SHP77 treated with DMSO at 0.1 percent for 48 hours (cell line): ENCODE results near the gene AGBL1.

Experiments used
- DNase-seq: peaks from one replicate; lab custom pipeline; 2025; lab: John Stamatoyannopoulos, UW

AGBL1 gene

DNA sequence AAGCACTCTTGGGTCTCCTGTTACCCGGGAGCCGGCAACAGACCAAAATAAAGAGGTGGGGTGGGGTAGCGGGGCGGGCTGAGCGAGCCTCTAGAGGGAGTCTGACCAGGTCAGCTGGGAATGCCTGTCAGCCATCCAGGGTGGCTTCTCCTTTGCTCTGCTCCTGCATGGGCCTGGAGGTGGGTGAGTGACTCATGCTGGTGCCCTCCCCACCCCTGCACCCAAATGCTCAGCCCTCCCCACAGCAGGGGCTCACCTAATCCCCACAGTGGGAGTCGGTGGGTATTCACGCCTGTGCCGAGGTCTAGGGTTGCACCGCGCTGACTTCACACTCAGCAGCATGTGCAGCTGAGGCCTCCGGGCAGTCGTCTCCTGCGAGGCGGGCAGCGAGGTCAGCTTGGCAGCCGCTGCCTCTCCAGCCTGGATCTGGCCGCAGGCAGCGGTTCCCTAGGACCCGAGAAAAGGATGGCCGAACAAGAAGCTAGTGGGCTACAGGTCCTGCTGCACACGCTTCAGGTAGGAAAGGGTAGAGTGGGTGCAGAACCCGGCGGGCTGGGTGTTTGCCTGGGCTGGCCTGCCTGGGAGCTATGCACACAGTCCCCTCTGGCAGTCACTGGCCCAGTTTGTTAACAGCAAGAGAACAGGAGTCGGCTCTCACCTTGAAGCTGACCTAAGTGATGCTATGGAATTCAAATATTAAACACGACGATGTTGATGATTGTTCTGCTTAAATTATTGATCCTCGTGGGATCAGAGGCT, at the start of gene AGBL1:
Gene AGBL1 (plus strand): TSS at position 364 of the 759 bp plus-strand sequence.
- no peak for DNase-seq

DNA sequence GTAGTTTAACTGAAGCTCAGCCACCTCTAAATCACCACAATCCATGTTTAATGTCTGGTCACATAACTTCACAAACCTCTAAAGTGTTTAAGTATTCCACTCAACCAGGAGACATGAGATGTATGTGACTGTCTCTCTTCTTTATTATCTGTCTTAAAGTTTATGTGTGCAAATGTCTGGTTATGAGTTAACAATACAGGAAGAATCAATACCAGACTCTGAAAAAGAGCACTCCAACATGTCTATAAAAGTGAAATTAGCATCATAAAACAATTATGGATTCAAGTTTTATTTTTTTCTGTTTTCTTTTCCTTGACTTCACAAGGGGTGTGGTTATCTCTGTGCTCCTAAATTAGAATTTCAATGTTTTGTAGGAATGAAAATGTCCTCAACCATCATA, 44.8 kb upstream of the AGBL1 start:
- DNase-seq: no peak

DNA sequence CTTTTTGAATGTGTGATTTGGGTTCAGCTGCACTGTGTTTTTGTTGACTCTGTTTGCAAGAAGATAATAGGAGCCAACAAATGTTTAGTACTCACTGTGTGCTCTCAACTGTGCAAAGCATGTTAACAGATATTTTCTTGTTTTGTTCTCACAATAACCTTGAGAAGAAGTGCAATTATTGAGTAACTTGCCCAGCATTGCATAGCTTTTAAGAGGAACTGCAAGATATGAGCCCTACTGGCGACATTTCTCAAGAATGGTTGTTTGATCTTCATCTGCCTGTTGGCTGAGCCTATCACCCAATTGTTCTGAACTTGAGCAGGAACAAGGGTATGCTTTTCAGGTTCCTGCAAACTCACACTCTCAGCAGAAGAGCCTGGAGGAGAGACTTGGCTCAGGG, 43.4 kb upstream of the AGBL1 start:
- no peak for DNase-seq

DNA sequence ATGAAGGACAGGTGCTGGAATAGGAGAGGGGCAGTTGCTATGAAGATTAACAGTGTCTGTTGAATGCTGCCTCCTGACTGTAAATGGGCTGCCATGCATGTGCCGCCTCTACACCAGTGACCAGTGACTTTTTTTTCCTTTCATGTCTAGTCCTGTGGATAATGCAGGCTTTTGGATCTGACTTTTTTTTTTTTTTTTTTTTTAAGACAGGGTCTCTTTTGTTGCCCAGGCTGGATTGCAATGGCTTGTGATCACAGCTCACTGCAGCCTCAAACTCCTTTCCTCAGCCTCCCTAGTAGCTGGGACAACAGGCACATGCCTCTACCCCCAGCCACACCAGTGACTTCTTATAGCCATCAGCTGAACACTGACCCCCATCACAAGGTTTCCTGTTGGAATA, 41.2 kb upstream of the AGBL1 start:
- DNase-seq: no peak

DNA sequence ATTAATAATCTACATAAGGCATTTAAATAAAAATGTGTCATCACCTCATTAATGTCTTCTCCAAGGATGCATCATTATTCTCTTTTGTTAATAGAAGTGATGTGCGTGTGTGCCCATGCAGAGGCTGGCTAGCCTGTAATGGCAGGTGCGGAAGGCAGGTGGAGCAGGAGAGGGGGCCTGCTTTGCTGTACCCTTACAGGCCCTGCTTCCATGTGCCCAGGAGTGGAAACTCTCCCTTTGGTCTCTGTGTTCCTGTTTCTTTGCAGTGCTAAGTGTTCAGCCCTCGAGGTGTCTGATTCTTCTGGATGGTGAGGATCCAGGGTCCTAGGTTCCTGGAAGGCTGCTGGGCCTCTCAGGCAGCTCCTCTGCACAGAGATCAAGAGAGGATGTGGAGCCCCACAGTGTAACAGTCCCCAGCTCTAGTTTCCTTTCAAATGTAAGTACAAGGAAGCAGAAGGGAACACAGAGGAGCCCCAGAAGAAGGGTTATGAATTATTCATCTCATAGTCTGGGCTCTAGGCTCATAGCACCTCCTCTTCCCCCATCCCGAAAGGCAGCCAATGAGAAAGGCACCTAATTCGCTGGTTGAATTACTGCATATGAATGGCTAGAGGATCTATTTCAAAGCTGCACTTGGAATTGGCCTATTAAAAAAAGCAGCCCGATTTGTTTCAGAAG, 39.2 kb upstream of the AGBL1 start:
- DNase-seq: no peak

DNA sequence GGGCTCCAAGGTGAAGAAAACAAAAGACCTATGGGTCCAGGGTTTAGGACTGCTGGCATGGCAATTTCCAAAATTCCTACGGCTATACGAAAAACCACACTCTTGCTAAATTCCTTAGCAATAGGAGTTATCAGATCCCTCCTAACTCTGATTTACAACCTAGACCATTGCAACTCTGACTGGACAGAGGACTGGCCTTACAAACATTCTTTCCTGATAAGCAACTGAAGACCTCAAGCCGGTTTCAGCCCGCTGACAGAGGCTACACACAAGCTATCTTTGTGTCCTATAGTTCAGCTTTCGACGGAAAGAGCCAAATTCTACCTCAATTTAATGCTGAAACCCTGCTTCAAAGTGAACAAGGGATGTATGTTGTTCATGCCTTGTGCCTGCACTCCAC, 38.3 kb upstream of the AGBL1 start:
- DNase-seq: no peak

DNA sequence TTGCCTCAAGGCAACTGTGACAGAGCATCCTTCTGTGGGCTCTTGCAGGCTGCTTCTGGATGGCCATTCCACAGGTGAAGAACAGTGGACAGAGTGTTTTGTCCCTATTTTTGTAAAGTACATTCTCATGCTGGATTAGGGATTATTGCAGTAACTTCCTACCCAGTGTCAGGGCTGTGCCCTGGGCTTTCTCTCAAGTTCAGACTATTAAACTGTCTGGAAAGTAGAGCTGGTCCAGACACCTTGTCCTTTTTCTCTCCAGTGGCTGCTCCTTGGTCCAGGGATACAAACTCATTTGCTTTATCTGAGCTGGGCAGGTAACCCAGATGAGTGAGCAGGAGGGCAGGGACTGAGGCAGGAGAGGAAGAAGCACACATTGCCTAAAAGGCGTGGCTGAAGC, 37.4 kb upstream of the AGBL1 start:
- no peak for DNase-seq

DNA sequence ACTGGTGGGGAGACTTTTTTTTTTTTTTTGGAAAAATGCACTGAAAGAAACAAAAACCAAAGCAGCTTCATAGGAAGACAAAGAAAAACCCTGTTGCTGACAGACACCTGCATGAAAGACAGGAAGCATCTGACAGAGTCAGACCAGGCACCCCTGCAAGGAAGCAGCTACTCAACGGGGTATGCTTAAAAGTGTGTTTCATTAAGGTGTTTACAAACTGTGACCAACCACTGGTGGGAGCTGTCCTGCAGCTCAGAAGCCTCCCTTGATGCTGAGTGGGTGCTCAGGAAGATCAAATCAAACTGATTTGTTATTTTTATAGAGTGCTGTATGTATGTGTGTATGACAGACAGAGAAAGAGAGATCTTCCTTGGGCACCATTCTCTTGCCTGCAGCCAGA, 34.7 kb upstream of the AGBL1 start:
- no peak for DNase-seq

DNA sequence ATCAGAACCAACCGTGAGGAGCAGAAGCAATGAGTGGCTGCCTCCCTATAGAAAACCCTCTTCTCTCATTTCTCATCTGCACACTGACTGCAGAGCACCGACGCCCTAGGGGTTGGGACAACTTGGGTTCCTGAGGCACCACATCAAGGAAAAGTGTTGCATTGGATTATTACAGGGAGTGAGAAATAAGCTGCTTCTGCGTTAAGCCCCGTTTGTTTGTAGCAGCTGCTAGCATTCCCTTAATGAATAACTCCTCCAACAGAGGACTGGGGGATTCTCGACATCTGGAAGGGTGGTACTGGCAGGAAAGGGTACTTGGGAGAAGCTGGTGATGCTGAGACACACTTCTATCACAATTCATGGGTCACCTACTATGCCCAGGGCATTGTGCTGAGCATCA, 25.3 kb upstream of the AGBL1 start:
- DNase-seq: no peak

DNA sequence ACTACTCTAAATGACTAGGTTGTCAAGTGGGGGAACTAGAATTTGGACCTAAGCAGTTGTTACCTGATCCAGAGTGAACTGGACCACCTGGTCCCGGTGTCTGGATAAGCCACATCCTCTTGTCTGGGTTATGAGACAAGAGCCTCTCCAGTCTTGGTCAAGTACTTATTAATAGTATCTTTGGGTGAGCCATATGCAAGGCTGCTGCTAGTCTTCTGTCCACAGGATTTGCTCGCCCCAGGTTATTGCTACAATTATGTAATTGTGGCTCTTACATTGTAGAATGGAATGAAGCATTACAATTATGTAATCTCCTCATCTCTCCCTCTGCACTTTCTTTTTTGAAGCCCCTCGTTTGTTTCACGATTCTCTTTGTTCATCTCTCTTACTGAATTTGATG, 24.0 kb upstream of the AGBL1 start:
- no peak for DNase-seq

DNA sequence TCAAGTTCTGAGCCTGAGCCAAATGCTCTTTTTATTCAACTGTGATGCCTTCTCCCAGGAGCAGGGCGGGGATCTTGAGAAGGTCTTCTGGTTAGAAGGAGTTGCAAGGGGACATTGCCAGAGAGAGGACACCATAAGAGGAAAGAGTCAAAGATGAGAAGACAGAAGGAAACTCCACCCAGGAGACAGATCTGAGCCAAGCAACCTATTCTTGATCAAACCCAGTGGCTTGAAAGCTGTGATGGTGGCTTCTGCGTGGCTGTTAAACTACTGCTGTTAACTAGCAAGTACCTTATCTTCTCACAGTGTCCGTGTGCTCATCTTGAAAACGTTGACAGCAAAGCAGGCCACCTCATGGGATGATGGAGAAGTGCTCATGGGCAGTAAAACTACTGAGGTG, 19.8 kb upstream of the AGBL1 start:
- DNase-seq: no peak

DNA sequence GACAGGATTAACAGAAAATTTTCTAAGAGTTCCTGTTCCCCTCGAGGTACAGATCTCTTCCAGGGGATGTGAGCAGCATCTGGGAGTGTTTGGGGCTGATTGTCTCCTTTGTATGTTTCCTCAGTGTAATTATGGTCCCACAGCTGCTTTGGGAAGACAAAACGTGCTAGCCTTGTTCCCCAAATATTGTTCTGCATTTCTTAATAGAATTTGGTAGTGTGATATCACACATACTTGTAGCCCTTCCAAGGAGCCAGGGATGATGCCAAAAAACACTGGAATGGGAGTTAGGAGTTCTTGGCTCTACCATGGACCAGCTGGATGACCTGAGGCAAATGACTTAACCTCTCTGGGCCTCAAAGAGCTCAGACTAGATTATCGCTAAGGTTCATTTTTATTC, 19.0 kb upstream of the AGBL1 start:
- no peak for DNase-seq

DNA sequence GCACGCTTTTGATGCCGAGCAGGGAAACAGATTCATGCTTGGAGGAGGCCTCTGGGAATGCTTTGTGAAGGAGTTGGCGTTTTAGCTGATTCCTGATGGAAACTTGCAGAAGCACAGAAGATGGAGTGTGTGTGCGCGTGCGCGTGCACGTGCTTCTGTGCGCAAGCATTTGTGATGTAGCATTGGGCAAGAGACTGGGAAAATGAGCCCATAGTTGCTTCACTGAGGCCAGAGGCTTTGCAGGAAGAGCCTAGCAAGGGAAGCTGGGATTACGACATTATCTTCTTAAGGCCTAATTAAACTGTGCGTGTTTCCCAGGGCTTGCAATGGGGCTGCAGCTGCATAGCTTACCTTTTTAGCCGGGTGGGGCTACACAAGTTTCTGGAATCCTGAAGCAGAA, 18.1 kb upstream of the AGBL1 start:
- no peak for DNase-seq

DNA sequence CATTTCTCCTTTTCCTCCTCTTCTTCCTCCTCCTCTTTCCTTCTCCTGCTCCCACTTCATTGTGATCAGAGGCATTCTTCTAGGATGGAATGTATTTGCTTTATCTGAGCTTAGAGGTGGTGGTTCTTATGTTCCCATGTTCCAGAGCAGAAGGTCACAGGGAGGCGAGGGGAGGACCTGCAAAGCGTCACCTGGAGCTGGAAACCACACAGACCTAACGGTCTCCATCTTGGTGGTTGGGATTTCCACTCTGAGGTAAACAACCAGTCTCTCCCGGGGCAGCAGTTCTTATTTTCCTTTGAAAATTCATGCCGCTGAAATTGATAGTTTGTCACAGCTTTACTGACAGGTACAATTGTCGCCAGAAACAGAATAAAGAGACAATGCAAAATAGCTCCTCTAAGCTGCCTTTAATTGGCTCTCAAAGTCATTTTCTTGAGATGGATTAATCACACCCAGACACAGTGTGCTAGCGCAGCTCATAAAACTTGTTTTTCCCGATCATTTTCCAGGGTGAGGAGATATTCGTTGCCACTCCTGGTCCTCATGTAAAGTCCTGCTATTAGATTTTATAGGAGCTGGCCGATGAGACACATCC, 16.9 kb upstream of the AGBL1 start:
- DNase-seq: no peak

DNA sequence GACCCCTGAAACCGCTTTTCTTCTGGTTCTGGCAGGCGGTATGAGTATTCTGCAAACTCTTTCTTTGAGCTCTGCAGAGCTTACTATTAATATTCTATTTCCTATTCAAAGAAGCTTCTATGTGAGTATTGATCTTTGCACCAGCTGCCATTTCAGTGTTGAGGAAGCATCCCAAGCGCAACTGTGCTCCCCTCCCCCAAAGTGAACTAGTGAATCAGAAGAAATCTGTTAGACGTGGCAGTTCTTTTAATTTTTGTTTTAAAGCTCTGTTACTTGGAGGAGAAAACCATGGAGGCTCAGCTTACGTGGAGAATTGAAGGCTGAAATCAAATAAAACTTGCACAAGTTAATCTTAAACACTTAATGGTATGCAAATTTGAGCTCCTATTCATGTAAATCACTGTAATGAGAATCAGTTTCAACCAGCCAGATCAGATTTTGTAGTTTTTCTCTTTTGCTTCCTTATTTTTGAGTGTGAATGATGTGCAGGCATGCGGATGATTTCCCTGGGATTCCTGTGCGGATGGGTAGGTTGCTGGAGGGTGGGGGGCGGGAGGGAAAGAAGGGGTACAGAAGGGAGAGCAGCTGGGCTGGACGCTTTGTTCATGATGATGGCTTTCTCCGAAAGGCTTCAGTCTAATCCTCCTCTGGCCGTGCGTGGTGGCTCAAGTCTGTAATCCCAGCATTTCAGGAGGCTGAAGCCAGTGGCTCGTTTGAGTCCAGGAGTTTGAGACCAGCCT, 16.1 kb upstream of the AGBL1 start:
- DNase-seq: no peak

DNA sequence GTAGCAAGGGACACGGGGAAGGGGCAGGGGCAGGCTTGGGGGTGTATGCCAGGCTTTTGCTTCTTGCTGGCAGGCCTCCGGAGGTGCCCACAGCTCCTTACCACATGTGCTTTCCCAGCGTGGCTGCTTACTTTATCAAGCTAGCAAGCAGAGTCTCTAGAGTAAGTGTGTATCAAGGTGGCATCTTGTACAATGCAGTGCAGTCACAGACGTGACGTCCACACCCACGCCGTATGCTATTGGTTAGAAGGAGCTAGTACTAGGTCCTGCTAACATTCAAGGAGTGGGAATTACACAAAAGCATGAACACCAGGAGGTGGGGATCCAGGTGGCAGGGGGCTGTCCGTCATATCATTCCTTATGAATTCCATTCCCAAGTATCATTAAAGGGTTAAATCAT, 15.3 kb upstream of the AGBL1 start:
- DNase-seq: no peak

DNA sequence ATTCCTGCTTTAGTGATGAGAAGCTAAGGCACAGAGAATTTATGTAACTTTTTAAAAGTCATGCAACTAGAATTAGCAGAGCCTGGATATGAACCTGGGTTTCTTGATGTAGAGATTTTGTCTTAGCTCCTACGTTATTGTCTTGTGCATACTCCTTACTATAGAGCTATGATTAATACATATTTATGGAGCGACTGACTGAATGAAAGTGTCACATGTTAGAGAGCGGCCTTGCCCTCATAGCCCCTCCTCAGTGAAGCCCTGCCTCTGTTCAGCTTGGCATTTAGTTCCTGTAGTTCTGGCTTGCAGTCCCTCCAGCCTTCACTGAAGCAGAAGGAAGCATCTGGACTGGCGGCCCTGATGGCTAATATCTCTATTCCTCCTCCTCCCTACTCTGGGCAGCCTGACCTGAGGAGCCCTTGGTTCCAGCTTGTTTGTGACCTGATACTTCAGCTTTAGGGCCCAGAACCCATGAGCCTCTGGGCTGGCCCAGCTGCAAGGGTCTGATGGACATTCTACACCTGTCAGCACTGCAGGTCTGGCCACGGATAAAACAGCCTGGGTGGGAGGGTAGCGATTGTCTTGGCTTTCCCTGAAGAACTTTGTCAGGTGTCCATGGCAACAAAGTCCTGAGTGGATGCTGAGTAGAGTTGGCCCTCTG, 13.4 kb upstream of the AGBL1 start:
- no peak for DNase-seq

DNA sequence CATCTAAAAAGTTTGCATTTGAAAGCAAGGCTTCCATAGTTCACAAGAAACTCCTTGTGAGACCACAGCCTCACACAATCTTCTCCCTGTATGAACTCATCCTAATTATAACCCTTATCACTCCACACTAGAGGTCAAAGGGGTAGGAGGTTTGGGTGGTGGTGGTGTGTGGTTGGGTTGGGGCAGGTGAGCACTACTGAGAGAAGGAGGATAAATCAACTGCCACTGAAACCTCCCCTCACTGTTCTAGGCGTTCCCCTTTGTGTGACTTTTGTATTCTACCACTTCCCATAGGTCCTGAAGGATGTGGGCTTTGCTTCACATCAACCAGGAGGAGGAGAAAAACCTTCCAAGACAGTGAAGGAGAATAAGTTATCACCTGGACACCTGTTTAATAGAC, 6.4 kb upstream of the AGBL1 start:
- no peak for DNase-seq

DNA sequence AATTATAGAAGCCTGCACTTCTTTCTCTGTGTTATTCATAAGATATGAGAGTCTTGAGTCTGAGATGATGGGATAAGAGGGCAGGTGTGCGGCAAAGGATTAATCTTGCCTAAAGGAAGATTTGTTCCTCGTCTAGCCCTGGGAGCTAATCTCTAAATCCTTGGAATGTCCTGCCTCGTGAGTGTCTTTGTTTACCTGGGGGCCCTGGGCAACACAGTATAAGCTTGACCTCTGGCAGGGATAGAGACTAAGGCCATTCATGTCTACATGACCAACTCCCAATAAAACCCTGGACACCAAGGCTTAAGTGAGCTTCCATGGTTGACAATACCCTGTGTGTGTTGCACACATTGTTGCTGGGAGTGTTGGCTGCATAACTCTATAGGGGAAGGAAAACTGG, 3.2 kb upstream of the AGBL1 start:
- no peak for DNase-seq

DNA sequence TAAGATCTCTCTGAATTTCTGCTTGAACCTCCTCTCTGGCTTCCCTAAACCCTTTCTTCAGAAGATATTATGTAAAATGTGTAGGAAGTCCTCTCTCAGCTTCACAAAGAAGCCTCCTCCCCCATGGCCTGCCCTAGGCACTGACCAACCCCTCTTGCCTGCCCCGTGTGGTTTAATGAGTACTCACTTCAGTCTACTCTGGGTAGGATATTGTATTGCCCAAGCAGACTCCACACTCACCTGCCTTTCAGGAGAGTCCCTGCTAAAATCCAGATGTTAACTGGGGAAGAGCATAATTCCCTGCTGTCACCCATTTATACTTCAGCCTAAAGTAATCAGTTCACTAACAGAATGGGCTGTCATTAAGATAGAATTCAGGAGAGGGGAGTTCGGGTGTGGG, 2.6 kb upstream of the AGBL1 start:
- DNase-seq: no peak

DNA sequence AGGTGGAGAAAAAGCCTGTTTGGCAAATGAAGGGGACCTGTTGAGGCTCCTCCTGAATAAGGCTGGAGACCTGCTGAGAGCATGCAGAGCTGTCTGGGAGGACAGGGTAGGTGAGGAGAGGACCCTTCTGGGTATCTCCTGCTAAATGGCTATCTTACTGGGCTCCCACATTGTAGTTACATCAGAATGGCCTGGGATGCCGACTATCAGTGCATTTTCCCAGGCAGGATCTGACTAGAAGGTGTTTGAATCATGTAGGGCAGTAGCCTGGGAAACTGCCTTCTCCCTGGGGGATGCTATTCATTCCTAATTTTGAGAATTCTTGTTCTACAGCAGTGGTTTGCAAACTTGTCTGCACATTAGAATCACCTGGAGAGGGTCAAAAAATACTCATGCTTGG, 631 bp downstream of the AGBL1 start:
- no peak for DNase-seq

DNA sequence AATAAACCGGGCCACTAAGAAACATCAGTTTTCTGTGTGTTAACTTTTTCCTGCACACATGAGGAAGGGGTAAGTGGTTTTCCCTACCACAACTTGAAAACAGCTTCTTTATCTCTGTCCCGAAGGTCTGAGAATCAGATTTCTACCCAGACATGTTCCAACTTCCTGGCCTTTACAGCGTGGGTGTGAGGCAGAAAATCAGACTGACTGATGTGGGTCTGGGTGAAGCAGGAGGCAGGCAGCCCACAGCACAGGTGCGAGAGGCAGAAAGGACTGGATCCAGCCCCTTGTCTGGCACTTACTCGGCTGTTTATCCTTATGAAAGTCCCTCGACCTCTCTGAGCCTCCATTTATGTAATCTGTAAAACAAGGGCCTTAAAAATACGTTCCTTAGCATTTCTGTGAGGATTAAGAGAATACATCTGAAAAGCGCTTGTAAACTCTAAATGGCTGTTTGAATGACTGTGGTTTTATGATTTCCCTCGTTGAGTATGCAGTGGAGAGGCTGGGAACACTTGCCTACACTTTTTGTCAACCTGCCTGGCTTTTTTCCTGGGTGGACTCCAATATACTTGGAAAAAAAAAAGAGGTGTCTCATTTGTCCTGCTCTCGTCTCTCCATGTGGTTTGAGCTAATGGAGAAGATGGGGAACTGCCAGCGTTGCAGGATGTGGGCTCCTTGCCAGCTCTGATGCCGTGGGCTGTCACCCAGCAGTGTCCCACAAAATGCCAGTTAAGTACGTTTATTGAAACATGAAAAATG, 3.1 kb downstream of the AGBL1 start:
- no peak for DNase-seq
